CD4-positive, CD25-positive, alpha-beta regulatory T cell (primary cell): ENCODE data around the gene CFAP299. TPM values are rescaled to one million over a fixed set of nuclear protein-coding genes. Genes with fewer than 3 reads are reported as not detected.

Experiments used
- ATAC-seq, 2 donors: fragments of 150-1000 bp; cut with Tn5 transposase; one replicate each; pipeline ENCODE4 v1.10.0; 2021; ENCODE audit warnings: low read depth in 2 of 2, moderate number of reproducible peaks in 2 of 2, moderate library complexity in 1 of 2
- DNase-seq, 3 donors: peaks; one replicate each; pipeline versions ENCODE4 v3.0.0 to v3.0.0-alpha.2; 2012 to 2022; ENCODE audit warnings: mixed read lengths in 1 of 3
- H3K27ac ChIP-seq: one replicate; pipeline ENCODE4 v1.7.0; 2013; ENCODE audit warnings: mild to moderate bottlenecking, low read length; ENCODE audit not compliant: insufficient read depth, poor library complexity, severe bottlenecking
- H3K27me3 ChIP-seq: one replicate; pipeline ENCODE4 v1.7.0; 2013; ENCODE audit warnings: low read length; ENCODE audit not compliant: control insufficient read depth, insufficient read depth
- H3K36me3 ChIP-seq: one replicate; pipeline ENCODE4 v1.7.0; 2013; ENCODE audit warnings: mild to moderate bottlenecking, low read length, moderate library complexity; ENCODE audit not compliant: control insufficient read depth, insufficient read depth
- H3K4me1 ChIP-seq: 2 replicates; pipeline ENCODE4 v1.7.0; 2013; ENCODE audit warnings: mild to moderate bottlenecking, low read length; ENCODE audit not compliant: insufficient read depth, control insufficient read depth, poor library complexity, severe bottlenecking
- H3K4me3 ChIP-seq: one replicate; pipeline ENCODE4 v1.7.0; 2013; ENCODE audit warnings: low read depth, mild to moderate bottlenecking, low read length, moderate library complexity
- H3K9me3 ChIP-seq, 2 experiments: 1 replicate in 1 of 2; 2 replicates in 1 of 2; pipeline ENCODE4 v1.7.0; 2013; ENCODE audit warnings: low read length in 2 of 2, mild to moderate bottlenecking in 1 of 2, moderate library complexity in 1 of 2; ENCODE audit not compliant: control insufficient read depth in 2 of 2
- H3K27ac Mint-ChIP-seq, 3 donors: one replicate each; pipeline ENCODE4 v1.8.0; 2020 to 2022; ENCODE audit warnings: mild to moderate bottlenecking in 3 of 3, mixed read lengths in 3 of 3, moderate library complexity in 2 of 3
- H3K27me3 Mint-ChIP-seq: one replicate; pipeline ENCODE4 v1.8.0; 2022; ENCODE audit warnings: mild to moderate bottlenecking, mixed read lengths
- H3K36me3 Mint-ChIP-seq: one replicate; pipeline ENCODE4 v1.8.0; 2020; ENCODE audit warnings: mixed read lengths
- H3K4me1 Mint-ChIP-seq, 4 donors: one replicate each; pipeline ENCODE4 v1.8.0; 2020 to 2022; ENCODE audit warnings: mixed read lengths in 4 of 4, mild to moderate bottlenecking in 1 of 4
- H3K4me3 Mint-ChIP-seq, 4 donors: one replicate each; pipeline ENCODE4 v1.8.0; 2020 to 2022; ENCODE audit warnings: mild to moderate bottlenecking in 4 of 4, mixed read lengths in 4 of 4, moderate library complexity in 3 of 4
- H3K9me3 Mint-ChIP-seq, 7 donors: one replicate each; pipeline ENCODE4 v1.8.0; 2020 to 2022; ENCODE audit warnings: mixed read lengths in 7 of 7, mild to moderate bottlenecking in 3 of 7, moderate library complexity in 2 of 7
- polyA plus RNA-seq, 4 donors: library from polyadenylated mRNA; unstranded; fragments of 300-500 nt; fragmentation: Illumina TruSeq; gene quantifications; one replicate each; pipeline ENCODE4 v1.2.3, GENCODE V29; 2021
- total RNA-seq: library from RNA; stranded (reverse); gene quantifications from one replicate; pipeline ENCODE4 v1.2.3, GENCODE V29; 2022

The CFAP299 gene
- total and polyA plus RNA-seq, 5 donors from 2014 or later, result not detected

- no peak for ATAC-seq
- no peaks in the 10 kb centered on the region for H3K36me3 Mint-ChIP-seq
Observed at GRCh38 chr4:80912350-80912749, 576.8 kb downstream of the CFAP299 start.

GRCh38 chr4:80913381-80913780 lies 577.9 kb downstream of the CFAP299 start:
- H3K27ac ChIP-seq, result no peak overlapping the region
- Mint-ChIP-seq H3K9me3 (peaks cover 0 to 4% (median 0%) of the 10 kb centered on the region in 7 donors), H3K27ac (peak overlapping the region in 1 of 3 donors; percentile 18), H3K4me3 (no peak overlapping the region), H3K36me3 (no peaks in the 10 kb centered on the region), H3K27me3 (no peaks in the 10 kb centered on the region), H3K4me1 (peaks cover 0 to 5% (median 5%) of the 10 kb centered on the region in 4 donors)
- no peak overlapping the region for H3K4me3 ChIP-seq
- no peaks in the 10 kb centered on the region for H3K4me1 ChIP-seq
- peak in 1 of 3 donors; percentile 16 for DNase-seq
- ATAC-seq, result no peak
- H3K27me3 ChIP-seq, result no peaks in the 10 kb centered on the region
- H3K9me3 ChIP-seq, result peaks cover 0 to 2% of the 10 kb centered on the region in 2 experiments
- H3K36me3 ChIP-seq, result no peaks in the 10 kb centered on the region

More at GRCh38 chr4:80912350-80912749, 576.8 kb downstream of the CFAP299 start:
- H3K27me3 Mint-ChIP-seq, result no peaks in the 10 kb centered on the region
- Histone ChIP-seq H3K9me3 (peaks cover 0 to 2% of the 10 kb centered on the region in 2 experiments), H3K27me3 (no peaks in the 10 kb centered on the region), H3K36me3 (no peaks in the 10 kb centered on the region), H3K4me1 (no peaks in the 10 kb centered on the region), H3K4me3 (no peak overlapping the region), H3K27ac (no peak overlapping the region)
- peaks cover 0 to 4% (median 1%) of the 10 kb centered on the region in 7 donors for H3K9me3 Mint-ChIP-seq
- no peak overlapping the region for H3K4me3 Mint-ChIP-seq
- peaks cover 0 to 5% (median 5%) of the 10 kb centered on the region in 4 donors for H3K4me1 Mint-ChIP-seq
- H3K27ac Mint-ChIP-seq, result no peak overlapping the region
- no peak for DNase-seq

DNA sequence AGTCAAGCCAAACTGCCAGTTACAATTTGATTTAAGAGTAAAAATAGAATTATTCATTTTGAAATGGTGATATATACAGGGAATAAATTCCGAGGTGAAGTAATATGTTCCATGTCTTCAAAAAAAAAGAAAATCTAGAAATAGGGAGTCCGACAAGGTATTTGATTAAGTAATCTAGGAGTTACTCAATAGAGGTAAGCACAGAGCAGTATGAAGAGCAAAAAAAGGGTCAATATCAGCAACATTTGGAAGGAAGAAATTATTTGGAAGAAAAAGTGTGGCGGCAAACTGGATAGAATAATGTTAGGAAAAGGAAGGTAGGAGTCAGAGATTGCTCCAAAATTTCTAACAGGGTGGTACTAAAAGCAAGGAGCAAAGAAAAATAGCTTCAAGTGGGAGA lies 581.2 kb downstream of the CFAP299 start:
- Histone ChIP-seq H3K4me3 (no peak overlapping the region), H3K27me3 (no peaks in the 10 kb centered on the region), H3K36me3 (no peaks in the 10 kb centered on the region), H3K4me1 (no peaks in the 10 kb centered on the region), H3K27ac (no peak overlapping the region), H3K9me3 (no peaks in the 10 kb centered on the region)
- ATAC-seq, result no peak
- H3K4me1 Mint-ChIP-seq, result peaks cover 0 to 5% (median 5%) of the 10 kb centered on the region in 4 donors
- no peak overlapping the region for H3K4me3 Mint-ChIP-seq
- no peak overlapping the region for H3K27ac Mint-ChIP-seq
- peaks cover 0 to 2% (median 0%) of the 10 kb centered on the region in 7 donors for H3K9me3 Mint-ChIP-seq
- H3K36me3 Mint-ChIP-seq, result no peaks in the 10 kb centered on the region
- no peak for DNase-seq
- H3K27me3 Mint-ChIP-seq, result no peaks in the 10 kb centered on the region

DNA sequence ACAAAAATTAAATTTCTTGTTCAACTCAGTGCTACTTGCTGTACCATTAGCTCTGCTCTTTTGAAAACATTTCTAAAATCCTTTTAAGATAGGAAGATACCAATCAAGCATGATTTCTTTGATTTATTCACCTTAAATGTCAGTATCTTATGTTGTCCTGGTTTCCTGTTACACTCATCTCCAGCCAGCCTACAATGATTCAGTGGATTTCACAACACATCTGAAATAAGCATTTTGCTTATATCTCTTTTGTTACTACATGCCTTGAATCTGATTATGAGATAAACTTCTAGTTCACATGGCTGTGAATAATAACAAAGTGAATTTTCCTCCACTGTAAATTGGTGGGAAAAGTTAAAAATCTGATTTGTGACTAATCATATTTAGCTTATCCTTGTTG lies 582.5 kb downstream of the CFAP299 start:
- Histone ChIP-seq H3K27me3 (no peaks in the 10 kb centered on the region), H3K36me3 (no peaks in the 10 kb centered on the region), H3K9me3 (no peaks in the 10 kb centered on the region), H3K27ac (no peak overlapping the region), H3K4me1 (no peaks in the 10 kb centered on the region), H3K4me3 (no peak overlapping the region)
- no peak for DNase-seq
- ATAC-seq, result no peak
- no peak overlapping the region for H3K4me3 Mint-ChIP-seq
- H3K27me3 Mint-ChIP-seq, result peaks cover 1% of the 10 kb centered on the region
- no peak overlapping the region for H3K27ac Mint-ChIP-seq
- H3K9me3 Mint-ChIP-seq, result peaks cover 0 to 2% (median 0%) of the 10 kb centered on the region in 7 donors
- H3K36me3 Mint-ChIP-seq, result no peaks in the 10 kb centered on the region
- peaks cover 0 to 5% (median 2%) of the 10 kb centered on the region in 4 donors for H3K4me1 Mint-ChIP-seq

GRCh38 chr4:80921441-80921840 lies 585.9 kb downstream of the CFAP299 start:
- H3K4me1 ChIP-seq, result no peaks in the 10 kb centered on the region
- Mint-ChIP-seq H3K4me3 (no peak overlapping the region), H3K4me1 (no peaks in the 10 kb centered on the region), H3K36me3 (no peaks in the 10 kb centered on the region), H3K27me3 (peaks cover 4% of the 10 kb centered on the region), H3K9me3 (no peaks in the 10 kb centered on the region), H3K27ac (no peak overlapping the region)
- H3K27ac ChIP-seq, result no peak overlapping the region
- no peaks in the 10 kb centered on the region for H3K27me3 ChIP-seq
- ATAC-seq (no peak), DNase-seq (no peak)
- no peaks in the 10 kb centered on the region for H3K36me3 ChIP-seq
- H3K4me3 ChIP-seq, result no peak overlapping the region
- no peaks in the 10 kb centered on the region for H3K9me3 ChIP-seq

DNA sequence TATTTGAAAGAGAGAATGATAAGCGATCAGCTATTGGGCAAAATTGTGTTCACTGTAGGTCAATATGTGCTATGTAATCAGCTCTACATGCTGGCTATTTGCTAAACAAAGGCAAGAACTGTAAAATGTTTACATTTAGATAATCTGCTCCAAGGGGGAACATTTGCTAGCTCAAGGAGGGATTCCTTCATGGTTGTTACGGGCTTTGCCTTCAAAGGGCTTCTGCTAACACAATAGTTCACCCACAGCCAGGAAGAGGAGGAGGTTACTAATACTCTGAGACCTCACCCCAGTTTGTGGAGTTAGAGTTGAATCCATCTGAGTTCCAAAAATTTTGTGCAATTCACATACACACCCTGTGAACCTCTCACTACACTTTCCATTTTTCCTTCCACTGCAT lies 587.4 kb downstream of the CFAP299 start:
- H3K36me3 Mint-ChIP-seq, result no peaks in the 10 kb centered on the region
- H3K4me1 ChIP-seq, result no peaks in the 10 kb centered on the region
- no peak overlapping the region for H3K27ac ChIP-seq
- no peak for ATAC-seq
- no peak overlapping the region for H3K4me3 Mint-ChIP-seq
- H3K36me3 ChIP-seq, result no peaks in the 10 kb centered on the region
- H3K27me3 ChIP-seq, result no peaks in the 10 kb centered on the region
- H3K4me1 Mint-ChIP-seq, result no peaks in the 10 kb centered on the region
- no peak overlapping the region for H3K27ac Mint-ChIP-seq
- H3K9me3 ChIP-seq, result no peaks in the 10 kb centered on the region
- no peak overlapping the region for H3K4me3 ChIP-seq
- peaks cover 4% of the 10 kb centered on the region for H3K27me3 Mint-ChIP-seq
- DNase-seq, result no peak
- no peaks in the 10 kb centered on the region for H3K9me3 Mint-ChIP-seq

- no peaks in the 10 kb centered on the region for H3K4me1 ChIP-seq
- no peaks in the 10 kb centered on the region for H3K36me3 ChIP-seq
- Mint-ChIP-seq H3K27ac (no peak overlapping the region), H3K36me3 (no peaks in the 10 kb centered on the region), H3K9me3 (no peaks in the 10 kb centered on the region), H3K4me3 (no peak overlapping the region), H3K27me3 (peaks cover 4% of the 10 kb centered on the region), H3K4me1 (no peaks in the 10 kb centered on the region)
- H3K27me3 ChIP-seq, result no peaks in the 10 kb centered on the region
- DNase-seq (no peak), ATAC-seq (no peak)
- H3K4me3 ChIP-seq, result no peak overlapping the region
- no peaks in the 10 kb centered on the region for H3K9me3 ChIP-seq
- no peak overlapping the region for H3K27ac ChIP-seq
Observed at GRCh38 chr4:80925293-80925692, 589.8 kb downstream of the CFAP299 start.

DNA sequence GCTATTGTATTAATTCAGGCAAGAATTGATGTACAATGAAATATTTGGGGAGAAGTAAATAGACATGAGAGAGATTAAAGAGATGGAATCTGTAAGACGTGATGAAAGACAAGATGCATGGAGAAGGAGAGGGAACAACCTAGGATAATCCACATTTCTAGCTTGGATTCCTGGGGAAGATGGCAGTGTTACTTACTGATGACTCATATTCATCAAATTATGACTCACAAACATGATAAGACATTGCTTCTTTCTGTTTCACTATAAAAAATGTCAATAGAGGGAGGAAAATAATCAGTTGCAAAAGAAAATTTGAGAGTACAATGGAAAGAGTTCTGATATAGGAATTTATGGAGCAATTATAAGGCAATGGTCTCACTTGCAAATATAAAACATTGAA lies 590.9 kb downstream of the CFAP299 start:
- no peak overlapping the region for H3K4me3 ChIP-seq
- Mint-ChIP-seq H3K27me3 (peaks cover 4% of the 10 kb centered on the region), H3K36me3 (no peaks in the 10 kb centered on the region), H3K4me1 (no peaks in the 10 kb centered on the region), H3K4me3 (no peak overlapping the region), H3K27ac (no peak overlapping the region), H3K9me3 (no peaks in the 10 kb centered on the region)
- H3K9me3 ChIP-seq, result no peaks in the 10 kb centered on the region
- no peaks in the 10 kb centered on the region for H3K27me3 ChIP-seq
- DNase-seq (no peak), ATAC-seq (no peak)
- no peaks in the 10 kb centered on the region for H3K36me3 ChIP-seq
- no peaks in the 10 kb centered on the region for H3K4me1 ChIP-seq
- no peak overlapping the region for H3K27ac ChIP-seq
